Dendritic cell treated with granulocyte-macrophage colony-stimulating factor and Interleukin-4, amounts not matched to agents 40 ng/mL and 50 ng/mL, for 4 days (primary cell): Measurements from ENCODE around the gene PLAGL1.

Experiments
- H3K27ac Mint-ChIP-seq: one replicate; pipeline ENCODE4 v1.8.0; 2022; ENCODE audit warnings: mild to moderate bottlenecking, mixed read lengths
- H3K27me3 Mint-ChIP-seq: one replicate; pipeline ENCODE4 v1.8.0; 2022; ENCODE audit warnings: mild to moderate bottlenecking, mixed read lengths
- H3K36me3 Mint-ChIP-seq: one replicate; pipeline ENCODE4 v1.8.0; 2022; ENCODE audit warnings: low read depth, mixed read lengths
- H3K4me1 Mint-ChIP-seq: one replicate; pipeline ENCODE4 v1.8.0; 2022; ENCODE audit warnings: low read depth, mixed read lengths
- H3K4me3 Mint-ChIP-seq: one replicate; pipeline ENCODE4 v1.8.0; 2022; ENCODE audit warnings: mild to moderate bottlenecking, moderate library complexity, mixed read lengths
- H3K9me3 Mint-ChIP-seq: one replicate; pipeline ENCODE4 v1.8.0; 2022; ENCODE audit warnings: mixed read lengths
- intact Hi-C: fragments of 100-400 bp; cut with micrococcal nuclease; formaldehyde crosslinking; loops from one replicate; pipeline ENCODE4 v1.15.0; 2022

Gene PLAGL1

GRCh38 chr6:143993965-143994646, 14.0 kb downstream of the PLAGL1 start:
- Mint-ChIP-seq H3K4me3 (no peak overlapping the region), H3K27me3 (no peaks in the 10 kb centered on the region), H3K9me3 (no peaks in the 10 kb centered on the region), H3K27ac (no peak overlapping the region), H3K4me1 (no peaks in the 10 kb centered on the region), H3K36me3 (no peaks in the 10 kb centered on the region)
- intact Hi-C loops = no loop called here

DNA sequence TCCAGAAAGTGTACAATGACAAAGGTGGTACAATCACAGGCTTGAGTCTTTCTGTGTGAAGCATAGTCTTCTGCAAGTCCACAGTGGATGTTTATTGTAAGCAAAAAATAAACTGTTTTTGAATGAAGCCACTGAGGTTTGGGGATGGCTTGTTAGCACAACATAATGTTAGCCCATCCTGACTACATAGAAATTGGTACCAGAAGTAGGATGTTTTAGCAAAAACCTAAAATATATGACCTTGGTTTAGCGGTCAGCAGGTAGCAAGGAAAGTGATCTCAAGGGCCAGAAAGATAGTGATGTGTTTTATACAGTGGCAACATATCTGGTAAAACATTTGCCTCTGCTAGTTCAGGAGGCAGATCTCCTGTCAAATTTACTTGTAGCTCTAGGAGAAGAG, 15.8 kb downstream of the PLAGL1 start:
- Mint-ChIP-seq H3K4me3 (no peak overlapping the region), H3K27ac (no peak overlapping the region), H3K9me3 (no peaks in the 10 kb centered on the region), H3K27me3 (no peaks in the 10 kb centered on the region), H3K36me3 (no peaks in the 10 kb centered on the region), H3K4me1 (no peaks in the 10 kb centered on the region)
- intact Hi-C loops = no loop called here

DNA sequence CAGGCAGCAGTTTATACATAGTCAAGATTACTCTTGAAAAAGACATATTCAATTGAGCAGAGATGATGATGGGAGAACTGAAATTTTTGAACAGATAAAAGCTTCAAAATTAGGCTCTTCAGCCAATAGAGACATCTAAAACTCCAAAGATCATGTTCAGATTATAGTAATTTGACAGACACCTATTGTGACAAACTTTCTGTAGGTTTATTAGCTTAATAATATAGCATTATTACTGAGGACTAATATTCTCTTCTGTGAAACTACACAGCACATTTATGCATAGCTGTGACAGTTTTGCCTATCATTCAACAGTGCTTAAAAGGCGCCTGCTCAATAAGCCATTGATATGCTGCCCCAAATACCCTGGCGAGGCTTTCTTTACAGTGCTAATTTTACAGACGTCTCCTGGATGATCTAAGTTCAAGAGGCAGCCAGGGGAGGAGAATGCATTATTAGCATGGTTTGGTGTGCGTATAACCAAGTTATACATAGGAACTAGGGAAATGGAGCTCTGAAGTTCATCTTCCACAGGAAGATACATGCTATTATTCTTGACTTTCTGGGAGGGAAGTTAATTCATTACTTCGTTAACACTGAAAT, 21.5 kb downstream of the PLAGL1 start:
- intact Hi-C loops = no loop called here
- Mint-ChIP-seq H3K9me3 (no peaks in the 10 kb centered on the region), H3K4me1 (no peaks in the 10 kb centered on the region), H3K4me3 (no peak overlapping the region), H3K36me3 (no peaks in the 10 kb centered on the region), H3K27me3 (no peaks in the 10 kb centered on the region), H3K27ac (no peak overlapping the region)

- Mint-ChIP-seq H3K4me3 (no peak overlapping the region), H3K27me3 (no peaks in the 10 kb centered on the region), H3K36me3 (no peaks in the 10 kb centered on the region), H3K4me1 (no peaks in the 10 kb centered on the region), H3K9me3 (no peaks in the 10 kb centered on the region), H3K27ac (no peak overlapping the region)
- intact Hi-C loops = no loop called here
These were observed 23.4 kb downstream of the PLAGL1 start for GRCh38 chr6:143984666-143985065.

- H3K9me3 Mint-ChIP-seq = no peaks in the 10 kb centered on the region
- intact Hi-C loops = no loop called here
- no peak overlapping the region for H3K27ac Mint-ChIP-seq
- no peak overlapping the region for H3K4me3 Mint-ChIP-seq
- no peaks in the 10 kb centered on the region for H3K27me3 Mint-ChIP-seq
- H3K36me3 Mint-ChIP-seq = no peaks in the 10 kb centered on the region
- H3K4me1 Mint-ChIP-seq = no peaks in the 10 kb centered on the region
These were observed 25.1 kb downstream of the PLAGL1 start for GRCh38 chr6:143982968-143983367.

GRCh38 chr6:143980921-143981320, 27.1 kb downstream of the PLAGL1 start:
- Mint-ChIP-seq H3K27ac (no peak overlapping the region), H3K27me3 (no peaks in the 10 kb centered on the region), H3K36me3 (no peaks in the 10 kb centered on the region), H3K9me3 (no peaks in the 10 kb centered on the region), H3K4me1 (peaks cover 6% of the 10 kb centered on the region), H3K4me3 (no peak overlapping the region)
- intact Hi-C loops = no loop called here

- H3K27ac Mint-ChIP-seq = no peak overlapping the region
- no peaks in the 10 kb centered on the region for H3K27me3 Mint-ChIP-seq
- peaks cover 6% of the 10 kb centered on the region for H3K4me1 Mint-ChIP-seq
- H3K4me3 Mint-ChIP-seq = no peak overlapping the region
- H3K36me3 Mint-ChIP-seq = no peaks in the 10 kb centered on the region
- intact Hi-C loops = no loop called here
- H3K9me3 Mint-ChIP-seq = no peaks in the 10 kb centered on the region
These were observed 31.2 kb downstream of the PLAGL1 start for GRCh38 chr6:143976806-143977349.

DNA sequence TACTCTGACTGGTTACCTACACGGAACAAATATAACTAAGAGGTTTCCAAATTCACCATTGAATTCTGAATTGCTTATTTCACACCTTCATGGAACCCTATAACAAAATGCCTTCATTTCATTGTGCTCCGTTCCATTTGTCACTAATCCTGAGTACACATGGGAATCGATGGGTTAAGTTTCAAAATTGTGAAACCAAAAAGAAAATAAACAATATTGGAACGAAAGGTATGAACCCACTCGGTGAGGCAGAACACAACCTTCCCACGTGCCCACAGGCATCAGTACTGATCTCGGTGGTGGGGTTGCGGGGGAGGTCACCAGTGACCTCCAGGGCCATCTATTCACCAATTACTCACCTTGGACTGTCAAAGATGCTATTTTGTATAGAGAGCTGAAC, 34.0 kb downstream of the PLAGL1 start:
- H3K36me3 Mint-ChIP-seq = no peaks in the 10 kb centered on the region

DNA sequence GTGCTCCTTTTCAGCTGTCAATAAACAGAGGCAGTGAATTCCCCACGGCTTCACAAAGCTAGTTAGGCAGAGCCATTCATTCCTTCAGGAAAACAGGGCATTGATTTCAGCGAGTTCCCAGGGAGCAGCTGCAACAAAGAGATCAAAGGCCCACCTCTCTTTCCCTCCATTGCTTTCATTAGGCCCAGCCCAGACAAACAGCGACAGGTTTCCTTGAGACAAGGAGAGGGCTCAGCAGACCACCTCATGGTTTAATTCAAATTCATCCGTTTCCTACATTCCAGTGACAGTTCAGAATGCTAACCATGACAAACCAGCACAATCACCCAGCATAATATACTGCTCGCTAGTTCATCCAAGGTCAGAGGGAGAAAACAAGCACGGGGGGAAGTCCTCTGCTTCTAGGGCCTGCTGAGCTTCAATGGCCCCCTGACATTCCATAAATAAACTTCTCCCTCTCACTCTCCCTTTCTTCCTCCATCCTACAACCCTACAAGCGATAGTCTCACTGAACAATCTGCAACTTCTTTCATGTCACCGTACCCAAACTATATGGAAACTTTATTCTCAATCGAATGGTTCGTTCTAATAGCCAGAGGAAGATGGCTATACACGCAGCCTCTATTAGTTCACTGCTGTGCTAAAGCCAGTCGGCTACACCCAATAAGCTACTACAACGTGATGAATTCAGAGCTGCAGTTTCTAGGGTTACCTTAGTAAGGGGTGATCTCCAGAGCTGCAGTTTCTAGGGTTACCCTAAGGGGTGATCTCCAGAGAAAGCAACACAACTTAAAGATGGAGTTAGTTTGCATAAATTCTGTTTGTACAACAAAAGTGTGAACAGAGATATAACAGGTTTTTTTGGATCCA, 34.7 kb downstream of the PLAGL1 start:
- Mint-ChIP-seq H3K27ac (no peak overlapping the region), H3K27me3 (no peaks in the 10 kb centered on the region), H3K9me3 (no peaks in the 10 kb centered on the region), H3K36me3 (no peaks in the 10 kb centered on the region), H3K4me1 (peaks cover 6% of the 10 kb centered on the region), H3K4me3 (no peak overlapping the region)
- intact Hi-C loops = no loop called here

More for the DNA sequence above, 34.0 kb downstream of the PLAGL1 start:
- H3K27ac Mint-ChIP-seq = no peak overlapping the region
- no peaks in the 10 kb centered on the region for H3K9me3 Mint-ChIP-seq
- no peaks in the 10 kb centered on the region for H3K27me3 Mint-ChIP-seq
- peaks cover 6% of the 10 kb centered on the region for H3K4me1 Mint-ChIP-seq
- no peak overlapping the region for H3K4me3 Mint-ChIP-seq
- intact Hi-C loops = no loop called here

DNA sequence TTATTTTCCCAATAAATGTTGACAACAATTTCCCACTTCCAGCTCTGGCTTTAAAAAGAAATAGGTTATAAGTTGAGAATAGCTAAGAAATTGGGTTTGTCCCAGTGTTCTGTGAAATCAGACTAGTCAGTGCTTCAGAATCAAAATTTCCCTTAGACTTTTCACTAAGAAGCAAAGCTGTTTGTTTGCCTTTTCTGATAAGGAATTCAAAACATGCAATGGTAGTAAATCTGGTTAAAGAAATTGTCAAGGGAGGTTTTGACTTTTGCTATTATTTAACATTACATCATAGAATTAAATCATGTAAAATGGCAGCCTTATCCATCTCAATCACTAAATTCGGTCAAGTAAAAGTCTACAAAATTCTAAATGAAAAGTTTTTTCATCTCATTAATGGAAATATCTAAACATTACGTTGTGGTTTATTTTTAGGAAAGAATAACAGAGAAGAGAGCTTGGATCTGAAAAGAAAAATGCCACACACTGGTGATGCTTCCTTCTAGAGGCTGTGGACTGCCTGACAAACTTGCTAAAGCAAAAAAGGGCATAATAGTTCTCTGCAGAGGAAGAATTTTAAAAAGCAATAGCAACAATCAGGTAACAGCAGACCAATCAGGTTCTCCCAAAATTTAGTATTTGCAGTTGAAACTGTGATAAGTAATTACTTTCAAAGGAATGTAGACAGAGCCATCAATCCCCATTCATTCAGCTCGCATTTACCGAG, 36.4 kb downstream of the PLAGL1 start:
- H3K27me3 Mint-ChIP-seq = no peaks in the 10 kb centered on the region
- intact Hi-C loops = no loop called here
- H3K27ac Mint-ChIP-seq = no peak overlapping the region
- no peaks in the 10 kb centered on the region for H3K36me3 Mint-ChIP-seq
- no peak overlapping the region for H3K4me3 Mint-ChIP-seq
- peaks cover 9% of the 10 kb centered on the region for H3K4me1 Mint-ChIP-seq
- H3K9me3 Mint-ChIP-seq = no peaks in the 10 kb centered on the region

DNA sequence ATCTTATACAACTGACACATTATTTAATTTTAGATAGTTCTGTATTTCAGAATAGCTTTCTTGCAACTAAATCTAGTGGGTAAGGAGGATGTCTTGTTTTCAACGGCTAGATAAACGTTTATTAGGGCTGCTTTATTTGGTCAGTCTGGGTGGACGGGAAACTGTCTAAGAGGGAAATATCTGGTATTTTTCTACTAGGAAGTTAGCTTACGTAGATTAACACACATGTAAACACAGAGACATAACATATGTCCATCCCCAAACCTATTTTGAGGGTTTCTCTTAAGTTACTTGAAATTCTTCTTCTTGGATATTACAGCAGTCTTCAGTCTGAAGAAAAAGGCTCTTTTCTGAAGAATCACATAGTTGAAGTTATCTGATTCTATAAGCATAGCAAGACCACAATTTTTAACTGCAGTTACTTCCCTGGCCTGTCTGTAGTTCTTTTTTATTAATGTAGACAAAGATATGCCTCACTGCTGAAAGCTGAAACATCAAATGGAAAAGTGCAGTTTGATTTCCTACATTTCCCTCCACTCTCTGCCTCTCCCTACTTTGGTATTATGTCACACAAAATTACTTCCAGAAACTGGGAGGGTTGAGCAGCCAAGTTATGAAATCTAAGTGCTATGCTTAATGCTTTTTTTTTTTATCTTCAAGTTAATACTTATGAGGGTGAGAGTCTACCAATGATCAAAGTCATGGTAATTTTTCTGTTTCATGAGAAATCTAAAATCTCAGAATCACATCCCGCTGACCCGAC, 37.4 kb downstream of the PLAGL1 start:
- no peak overlapping the region for H3K4me3 Mint-ChIP-seq
- H3K27me3 Mint-ChIP-seq = no peaks in the 10 kb centered on the region
- intact Hi-C loops = no loop called here
- peaks cover 18% of the 10 kb centered on the region for H3K4me1 Mint-ChIP-seq
- H3K36me3 Mint-ChIP-seq = no peaks in the 10 kb centered on the region
- no peaks in the 10 kb centered on the region for H3K9me3 Mint-ChIP-seq
- H3K27ac Mint-ChIP-seq = no peak overlapping the region

DNA sequence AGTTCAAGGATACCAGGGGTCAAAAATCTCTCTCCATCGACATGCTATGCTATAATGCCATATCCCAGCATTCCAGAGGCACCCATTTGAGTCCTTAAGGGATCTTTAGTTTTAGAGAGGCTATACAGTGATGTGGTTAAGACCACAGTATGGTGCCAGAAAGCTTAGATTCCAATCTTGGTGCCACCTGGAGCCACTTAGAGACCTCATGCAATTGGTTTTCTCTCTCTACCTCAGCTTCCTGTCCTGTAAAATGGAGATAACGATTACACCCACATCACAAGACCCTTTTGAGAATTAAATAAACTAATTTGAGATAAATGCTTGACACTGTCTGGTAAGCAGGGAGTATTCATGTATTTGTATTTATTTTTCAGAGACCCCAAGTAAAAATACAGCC, 39.0 kb downstream of the PLAGL1 start:
- H3K27ac Mint-ChIP-seq = no peak overlapping the region
- no peak overlapping the region for H3K4me3 Mint-ChIP-seq
- peaks cover 8% of the 10 kb centered on the region for H3K36me3 Mint-ChIP-seq

DNA sequence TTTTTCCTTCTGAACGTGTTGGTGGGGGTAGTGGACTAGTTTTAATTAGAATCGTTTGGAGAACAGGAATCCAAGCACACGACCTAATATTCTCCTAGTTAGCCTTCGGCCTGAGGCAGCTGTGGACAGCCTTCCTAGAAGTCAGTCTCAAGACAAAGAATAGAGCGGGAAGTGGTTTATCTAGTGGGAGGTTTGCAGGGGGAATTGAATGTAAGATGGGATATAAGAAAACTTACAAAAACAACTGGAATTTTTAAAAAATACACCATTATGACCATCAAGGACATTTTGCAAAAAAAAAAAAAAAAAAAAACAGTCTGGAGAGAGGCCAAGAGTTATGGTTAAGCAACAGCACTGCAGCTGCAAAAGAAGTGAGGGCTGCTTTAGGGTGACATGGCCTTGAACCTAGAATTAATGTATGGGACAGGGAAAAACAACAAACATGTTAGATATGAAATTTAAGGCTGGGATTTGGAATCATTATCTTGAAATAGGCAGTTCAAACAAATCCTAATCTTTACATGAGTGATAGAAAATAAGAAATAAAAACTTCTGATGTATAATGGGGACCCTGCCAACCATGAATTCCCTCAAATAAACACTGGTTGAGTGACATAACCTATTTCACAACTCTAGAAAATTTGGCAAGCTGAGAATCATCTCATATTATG, 40.2 kb downstream of the PLAGL1 start:
- intact Hi-C loops = no loop called here
- no peaks in the 10 kb centered on the region for H3K9me3 Mint-ChIP-seq
- H3K27ac Mint-ChIP-seq = no peak overlapping the region
- no peak overlapping the region for H3K4me3 Mint-ChIP-seq
- peaks cover 8% of the 10 kb centered on the region for H3K36me3 Mint-ChIP-seq
- no peaks in the 10 kb centered on the region for H3K27me3 Mint-ChIP-seq
- H3K4me1 Mint-ChIP-seq = peaks cover 31% of the 10 kb centered on the region

More for the DNA sequence above, 39.0 kb downstream of the PLAGL1 start:
- Mint-ChIP-seq H3K27me3 (no peaks in the 10 kb centered on the region), H3K4me1 (peaks cover 31% of the 10 kb centered on the region), H3K9me3 (no peaks in the 10 kb centered on the region)
- intact Hi-C loops = no loop called here
